HL-60 (cell line): ENCODE results near the gene CASQ2.

Experiments
- DNase-seq, 2 experiments: peaks; one replicate each; pipeline ENCODE4 v3.0.0-alpha.2; 2010 to 2020; ENCODE audit warnings: low read depth in 1 of 2, low spot score in 1 of 2
- H3K27ac ChIP-seq: fragments of 250-450 bp; sonication (Bioruptor Pico); replicated peaks from 2 replicates; pipeline ENCODE4 v1.5.1; 2020; ENCODE audit warnings: mild to moderate bottlenecking, moderate library complexity
- H3K27me3 ChIP-seq: fragments of 250-450 bp; sonication (Bioruptor Pico); 2 replicates; pipeline ENCODE4 v1.5.1; 2021; ENCODE audit warnings: mild to moderate bottlenecking, moderate library complexity; ENCODE audit not compliant: insufficient read depth, poor library complexity, severe bottlenecking
- H3K4me3 ChIP-seq: replicated peaks from 2 replicates; pipeline ENCODE4 v1.5.1; 2011; ENCODE audit warnings: mild to moderate bottlenecking, control low read depth, low read length; ENCODE audit not compliant: insufficient read depth
- GABPA ChIP-seq: IDR thresholded peaks from 2 replicates; pipeline ENCODE4 v1.6.1; 2012; ENCODE audit warnings: low read depth
- POLR2AphosphoS5 ChIP-seq: IDR thresholded peaks from 2 replicates; pipeline ENCODE4 v1.6.1; 2012; ENCODE audit warnings: low read depth
- SPI1 ChIP-seq: IDR thresholded peaks from 2 replicates; pipeline ENCODE4 v1.6.1; 2012; ENCODE audit warnings: low read depth, mild to moderate bottlenecking, borderline replicate concordance
- TF ChIP-seq, protein P1 (sequence below): IDR thresholded peaks from 2 replicates; pipeline ENCODE4 v1.6.1; 2012; ENCODE audit warnings: low read depth; ENCODE audit not compliant: insufficient replicate concordance
- TF ChIP-seq, protein P2 (sequence below): IDR thresholded peaks from one replicate; pipeline ENCODE4 v1.5.1; 2011; ENCODE audit warnings: low read length, control low read depth, inconsistent platforms; ENCODE audit not compliant: insufficient read depth

Gene CASQ2

DNA sequence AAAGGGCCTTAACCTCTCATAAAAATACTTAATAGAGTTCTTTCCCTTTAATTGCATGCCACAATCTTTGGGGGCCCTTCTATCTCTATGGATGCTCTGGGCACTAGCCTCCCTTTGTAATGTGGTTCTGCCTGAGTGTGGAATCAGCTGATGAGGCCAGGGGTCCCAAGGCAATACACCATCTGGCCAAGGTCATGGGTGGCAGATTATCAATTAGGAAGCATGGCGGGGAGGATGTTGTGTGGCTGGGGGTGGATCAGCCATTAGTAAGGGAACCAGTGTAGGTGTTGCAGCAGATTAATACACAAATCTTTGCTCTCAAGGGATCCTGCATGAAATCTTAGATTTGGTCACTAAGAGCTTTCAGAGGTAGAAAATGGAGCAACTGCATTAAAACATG lies 37.1 kb upstream of the CASQ2 start:
- no peak for DNase-seq
- Histone ChIP-seq H3K27ac (no peak overlapping the region), H3K4me3 (no peak overlapping the region), H3K27me3 (no peaks in the 10 kb centered on the region)
- TF ChIP-seq GABPA = no peak
- TF ChIP-seq, protein P1, sequence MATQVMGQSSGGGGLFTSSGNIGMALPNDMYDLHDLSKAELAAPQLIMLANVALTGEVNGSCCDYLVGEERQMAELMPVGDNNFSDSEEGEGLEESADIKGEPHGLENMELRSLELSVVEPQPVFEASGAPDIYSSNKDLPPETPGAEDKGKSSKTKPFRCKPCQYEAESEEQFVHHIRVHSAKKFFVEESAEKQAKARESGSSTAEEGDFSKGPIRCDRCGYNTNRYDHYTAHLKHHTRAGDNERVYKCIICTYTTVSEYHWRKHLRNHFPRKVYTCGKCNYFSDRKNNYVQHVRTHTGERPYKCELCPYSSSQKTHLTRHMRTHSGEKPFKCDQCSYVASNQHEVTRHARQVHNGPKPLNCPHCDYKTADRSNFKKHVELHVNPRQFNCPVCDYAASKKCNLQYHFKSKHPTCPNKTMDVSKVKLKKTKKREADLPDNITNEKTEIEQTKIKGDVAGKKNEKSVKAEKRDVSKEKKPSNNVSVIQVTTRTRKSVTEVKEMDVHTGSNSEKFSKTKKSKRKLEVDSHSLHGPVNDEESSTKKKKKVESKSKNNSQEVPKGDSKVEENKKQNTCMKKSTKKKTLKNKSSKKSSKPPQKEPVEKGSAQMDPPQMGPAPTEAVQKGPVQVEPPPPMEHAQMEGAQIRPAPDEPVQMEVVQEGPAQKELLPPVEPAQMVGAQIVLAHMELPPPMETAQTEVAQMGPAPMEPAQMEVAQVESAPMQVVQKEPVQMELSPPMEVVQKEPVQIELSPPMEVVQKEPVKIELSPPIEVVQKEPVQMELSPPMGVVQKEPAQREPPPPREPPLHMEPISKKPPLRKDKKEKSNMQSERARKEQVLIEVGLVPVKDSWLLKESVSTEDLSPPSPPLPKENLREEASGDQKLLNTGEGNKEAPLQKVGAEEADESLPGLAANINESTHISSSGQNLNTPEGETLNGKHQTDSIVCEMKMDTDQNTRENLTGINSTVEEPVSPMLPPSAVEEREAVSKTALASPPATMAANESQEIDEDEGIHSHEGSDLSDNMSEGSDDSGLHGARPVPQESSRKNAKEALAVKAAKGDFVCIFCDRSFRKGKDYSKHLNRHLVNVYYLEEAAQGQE = no peak

DNA sequence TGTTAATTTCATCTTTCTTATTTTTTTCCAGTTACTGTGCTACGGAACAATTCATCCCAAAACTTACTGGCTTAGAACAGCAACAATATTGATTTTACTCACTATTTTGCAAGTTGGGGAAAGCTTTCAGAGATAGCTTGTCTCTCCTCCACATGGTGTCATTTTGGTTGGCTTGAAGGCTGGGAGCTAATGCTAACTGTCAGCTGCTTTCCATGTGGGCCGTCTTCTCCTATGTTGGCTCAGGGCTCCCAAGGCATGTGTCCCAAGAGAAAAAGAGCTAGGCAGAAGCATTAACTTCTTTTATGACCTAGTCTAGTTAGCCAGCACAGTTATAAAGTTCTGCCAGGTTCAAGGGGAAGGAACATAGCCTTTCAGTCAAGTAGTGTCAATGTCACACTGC lies 33.9 kb upstream of the CASQ2 start:
- TF ChIP-seq GABPA (no peak), POLR2AphosphoS5 (no peak), SPI1 (no peak)
- TF ChIP-seq, protein P1 = no peak
- TF ChIP-seq, protein P2, sequence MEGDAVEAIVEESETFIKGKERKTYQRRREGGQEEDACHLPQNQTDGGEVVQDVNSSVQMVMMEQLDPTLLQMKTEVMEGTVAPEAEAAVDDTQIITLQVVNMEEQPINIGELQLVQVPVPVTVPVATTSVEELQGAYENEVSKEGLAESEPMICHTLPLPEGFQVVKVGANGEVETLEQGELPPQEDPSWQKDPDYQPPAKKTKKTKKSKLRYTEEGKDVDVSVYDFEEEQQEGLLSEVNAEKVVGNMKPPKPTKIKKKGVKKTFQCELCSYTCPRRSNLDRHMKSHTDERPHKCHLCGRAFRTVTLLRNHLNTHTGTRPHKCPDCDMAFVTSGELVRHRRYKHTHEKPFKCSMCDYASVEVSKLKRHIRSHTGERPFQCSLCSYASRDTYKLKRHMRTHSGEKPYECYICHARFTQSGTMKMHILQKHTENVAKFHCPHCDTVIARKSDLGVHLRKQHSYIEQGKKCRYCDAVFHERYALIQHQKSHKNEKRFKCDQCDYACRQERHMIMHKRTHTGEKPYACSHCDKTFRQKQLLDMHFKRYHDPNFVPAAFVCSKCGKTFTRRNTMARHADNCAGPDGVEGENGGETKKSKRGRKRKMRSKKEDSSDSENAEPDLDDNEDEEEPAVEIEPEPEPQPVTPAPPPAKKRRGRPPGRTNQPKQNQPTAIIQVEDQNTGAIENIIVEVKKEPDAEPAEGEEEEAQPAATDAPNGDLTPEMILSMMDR = no peak

DNA sequence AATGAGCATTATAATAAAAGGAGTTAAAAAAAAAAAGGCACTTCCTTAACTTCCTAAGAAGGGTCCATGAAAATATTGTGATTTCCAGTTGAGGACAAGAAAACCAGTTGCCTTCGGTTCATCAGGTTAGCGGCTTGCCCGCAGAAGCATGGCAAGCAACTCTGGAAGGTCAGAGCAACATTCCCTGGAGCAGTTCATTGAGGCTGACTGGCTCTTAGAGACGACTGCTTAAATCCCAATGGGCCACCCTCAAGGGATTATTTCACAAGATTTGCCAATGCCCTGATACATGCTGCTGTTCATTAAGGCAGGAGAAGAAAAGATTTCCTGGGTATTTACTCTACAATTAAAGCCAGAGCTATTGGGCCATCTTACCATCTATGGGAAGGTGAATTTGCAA lies 29.0 kb upstream of the CASQ2 start:
- H3K4me3 ChIP-seq = no peak overlapping the region
- no peaks in the 10 kb centered on the region for H3K27me3 ChIP-seq
- no peak for TF ChIP-seq POLR2AphosphoS5
- TF ChIP-seq, protein P2 = no peak
- TF ChIP-seq GABPA = no peak
- TF ChIP-seq SPI1 = no peak
- TF ChIP-seq, protein P1 = no peak
- DNase-seq = no peak
- H3K27ac ChIP-seq = no peak overlapping the region

More for the DNA sequence above, 33.9 kb upstream of the CASQ2 start:
- Histone ChIP-seq H3K27ac (no peak overlapping the region), H3K27me3 (no peaks in the 10 kb centered on the region), H3K4me3 (no peak overlapping the region)
- no peak for DNase-seq

DNA sequence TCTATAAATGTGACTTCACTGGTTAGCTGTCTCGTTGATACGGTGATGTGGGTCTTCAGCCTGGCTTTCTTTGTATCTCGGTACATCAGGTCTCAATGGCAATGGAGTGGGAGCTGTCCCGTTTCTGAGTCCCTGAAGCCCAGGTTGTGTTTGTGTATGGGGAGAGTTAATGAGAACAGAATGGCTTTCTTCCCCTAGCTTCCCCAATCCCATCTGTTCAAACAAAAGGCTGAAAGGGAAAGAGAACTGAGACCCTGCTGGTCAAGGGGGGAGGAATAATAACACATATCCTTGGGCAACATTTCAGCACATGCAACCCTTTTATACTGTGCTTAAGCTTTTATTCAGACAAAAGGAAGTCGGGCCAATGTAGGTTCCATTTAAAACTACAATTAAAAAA lies 28.4 kb upstream of the CASQ2 start:
- H3K27ac ChIP-seq = no peak overlapping the region
- no peak overlapping the region for H3K4me3 ChIP-seq
- H3K27me3 ChIP-seq = no peaks in the 10 kb centered on the region
- TF ChIP-seq GABPA (no peak), SPI1 (no peak), POLR2AphosphoS5 (no peak)
- TF ChIP-seq, protein P2 = no peak
- TF ChIP-seq, protein P1 = no peak
- no peak for DNase-seq
